ACC112 (cell line): ENCODE results near the gene PCDHGB3.
A peak's percentile ranks its signal among the peaks of the same experiment; 100 is the strongest.
"Not testable (repeated sequence)": the region's sequence is repeated elsewhere in the genome, so short reads cannot be mapped to it uniquely, and the experiment has no call there.

Experiments used
- H2AFZ ChIP-seq: fragments of 200-600 bp; sonication (generic); one replicate; pipeline ENCODE4 v1.6.0; 2017; ENCODE audit warnings: antibody characterized with exemption, low read length; ENCODE audit not compliant: unreplicated experiment
- H3K27ac ChIP-seq: fragments of 200-600 bp; sonication (generic); 2 replicates; pipeline ENCODE4 v1.5.1; 2014; ENCODE audit warnings: low read depth, mild to moderate bottlenecking, antibody characterized with exemption, low read length, moderate library complexity
- H3K27me3 ChIP-seq: fragments of 200-600 bp; sonication (generic); 2 replicates; pipeline ENCODE4 v1.6.1; 2014; ENCODE audit warnings: mild to moderate bottlenecking, antibody characterized with exemption, low read length, moderate library complexity, mixed read lengths; ENCODE audit not compliant: insufficient read depth
- H3K36me3 ChIP-seq: fragments of 200-600 bp; sonication (generic); 2 replicates; pipeline ENCODE4 v1.6.1; 2016; ENCODE audit warnings: mild to moderate bottlenecking, antibody characterized with exemption, low read length, moderate library complexity, mixed read lengths; ENCODE audit not compliant: insufficient read depth
- H3K4me1 ChIP-seq: fragments of 200-600 bp; sonication (generic); one replicate; pipeline ENCODE4 v1.6.1; 2016; ENCODE audit warnings: low read length, mixed read lengths; ENCODE audit not compliant: insufficient read depth, unreplicated experiment, control insufficient read depth
- H3K4me3 ChIP-seq: fragments of 200-600 bp; sonication (generic); 2 replicates; pipeline ENCODE4 v1.5.1; 2014; ENCODE audit warnings: mild to moderate bottlenecking, low read depth, low read length
- H3K79me2 ChIP-seq: fragments of 200-600 bp; sonication (generic); one replicate; pipeline ENCODE4 v1.6.0; 2016; ENCODE audit warnings: low read length; ENCODE audit not compliant: control insufficient read depth, unreplicated experiment, insufficient read depth

Gene PCDHGB3

DNA sequence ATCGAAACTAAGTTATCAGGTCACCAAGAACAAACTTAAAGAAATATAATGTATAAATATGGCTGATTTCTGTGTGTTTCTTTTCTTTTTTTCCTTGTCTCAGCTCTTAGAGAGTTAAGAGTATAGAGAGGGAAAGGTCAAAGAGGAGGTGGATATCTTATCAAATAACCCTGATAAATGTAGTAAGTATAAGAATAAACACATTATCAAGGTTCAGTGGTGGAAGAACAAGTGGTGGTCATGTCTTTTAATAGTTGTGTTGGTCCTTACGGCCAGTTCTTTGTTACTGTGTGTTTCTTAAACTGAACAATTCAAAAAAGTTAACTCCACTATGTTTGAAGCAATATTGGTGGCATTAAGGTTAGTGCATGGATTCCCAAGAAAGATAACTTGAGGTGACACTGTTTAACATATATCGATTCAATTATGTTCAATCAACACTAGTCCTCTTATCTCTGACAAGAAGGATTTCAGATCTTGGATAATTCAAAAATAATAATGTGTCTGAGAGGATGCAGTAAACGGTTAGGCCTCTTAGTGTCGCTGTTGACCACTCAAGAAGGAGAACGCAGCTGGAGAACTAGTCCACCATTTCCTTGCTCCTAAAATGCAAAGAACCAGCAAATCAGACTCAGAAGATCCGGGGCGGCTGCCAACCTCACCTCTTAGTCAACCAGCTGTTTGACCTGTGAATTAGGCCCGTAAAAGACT is 26.6 kb upstream of the PCDHGB3 start, which contains the start of gene PCDHGA3:
PCDHGA3 (plus strand) TSS at position 588 of the 711 bp plus-strand sequence. CDS start 205 bp downstream, outside the sequence.
- peak within 1 kb of the TSS; percentile 41; the same call in 1 of the 2 replicates for H3K4me3 ChIP-seq
- no peaks in the 10 kb centered on the region for H3K79me2 ChIP-seq
- peaks cover 64% of the 10 kb centered on the region for H3K27me3 ChIP-seq
- H3K27ac ChIP-seq: no peak within 1 kb of the TSS
- H2AFZ ChIP-seq: no peak within 1 kb of the TSS
- H3K4me1 ChIP-seq: no peaks in the 10 kb centered on the region
- H3K36me3 ChIP-seq: no peaks in the 10 kb centered on the region

GRCh38 chr5:141343953-141344463 is 26.0 kb upstream of the PCDHGB3 start:
- Histone ChIP-seq H3K4me1 (no peaks in the 10 kb centered on the region), H3K27ac (no peak overlapping the region), H2AFZ (no peak overlapping the region), H3K27me3 (peaks cover 66% of the 10 kb centered on the region), H3K36me3 (no peaks in the 10 kb centered on the region), H3K79me2 (no peaks in the 10 kb centered on the region), H3K4me3 (peak overlapping the region; percentile 41; the same call in 1 of the 2 replicates)

DNA sequence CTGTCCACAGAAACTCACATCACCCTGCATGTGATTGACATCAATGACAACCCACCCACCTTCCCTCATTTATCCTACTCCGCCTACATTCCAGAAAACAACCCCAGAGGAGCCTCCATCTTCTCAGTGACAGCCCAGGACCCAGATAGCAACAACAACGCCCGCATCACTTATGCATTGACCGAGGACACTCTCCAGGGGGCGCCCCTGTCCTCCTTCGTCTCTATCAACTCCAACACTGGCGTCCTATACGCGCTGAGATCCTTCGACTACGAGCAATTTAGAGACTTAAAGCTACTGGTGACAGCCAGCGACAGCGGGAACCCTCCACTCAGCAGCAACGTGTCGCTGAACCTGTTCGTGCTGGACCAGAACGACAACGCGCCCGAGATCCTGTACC is 24.7 kb upstream of the PCDHGB3 start:
- peaks cover 60% of the 10 kb centered on the region for H3K27me3 ChIP-seq
- no peaks in the 10 kb centered on the region for H3K79me2 ChIP-seq
- H3K27ac ChIP-seq: no peak overlapping the region
- no peak overlapping the region for H3K4me3 ChIP-seq
- H2AFZ ChIP-seq: no peak overlapping the region
- H3K36me3 ChIP-seq: no peaks in the 10 kb centered on the region
- no peaks in the 10 kb centered on the region for H3K4me1 ChIP-seq

DNA sequence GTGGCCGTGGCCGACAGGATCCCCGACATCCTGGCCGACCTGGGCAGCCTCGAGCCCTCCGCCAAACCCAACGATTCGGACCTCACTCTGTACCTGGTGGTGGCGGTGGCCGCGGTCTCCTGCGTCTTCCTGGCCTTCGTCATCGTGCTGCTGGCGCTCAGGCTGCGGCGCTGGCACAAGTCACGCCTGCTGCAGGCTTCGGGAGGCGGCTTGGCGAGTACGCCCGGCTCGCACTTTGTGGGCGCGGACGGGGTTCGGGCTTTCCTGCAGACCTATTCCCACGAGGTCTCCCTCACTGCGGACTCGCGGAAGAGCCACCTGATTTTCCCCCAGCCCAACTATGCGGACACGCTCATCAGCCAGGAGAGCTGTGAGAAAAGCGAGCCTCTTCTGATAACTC is 24.0 kb upstream of the PCDHGB3 start:
- not testable (repeated sequence) for H3K4me1 ChIP-seq, H3K27ac ChIP-seq, H3K79me2 ChIP-seq, H3K36me3 ChIP-seq, H2AFZ ChIP-seq, H3K4me3 ChIP-seq
- H3K27me3 ChIP-seq: peaks cover 63% of the 10 kb centered on the region

DNA sequence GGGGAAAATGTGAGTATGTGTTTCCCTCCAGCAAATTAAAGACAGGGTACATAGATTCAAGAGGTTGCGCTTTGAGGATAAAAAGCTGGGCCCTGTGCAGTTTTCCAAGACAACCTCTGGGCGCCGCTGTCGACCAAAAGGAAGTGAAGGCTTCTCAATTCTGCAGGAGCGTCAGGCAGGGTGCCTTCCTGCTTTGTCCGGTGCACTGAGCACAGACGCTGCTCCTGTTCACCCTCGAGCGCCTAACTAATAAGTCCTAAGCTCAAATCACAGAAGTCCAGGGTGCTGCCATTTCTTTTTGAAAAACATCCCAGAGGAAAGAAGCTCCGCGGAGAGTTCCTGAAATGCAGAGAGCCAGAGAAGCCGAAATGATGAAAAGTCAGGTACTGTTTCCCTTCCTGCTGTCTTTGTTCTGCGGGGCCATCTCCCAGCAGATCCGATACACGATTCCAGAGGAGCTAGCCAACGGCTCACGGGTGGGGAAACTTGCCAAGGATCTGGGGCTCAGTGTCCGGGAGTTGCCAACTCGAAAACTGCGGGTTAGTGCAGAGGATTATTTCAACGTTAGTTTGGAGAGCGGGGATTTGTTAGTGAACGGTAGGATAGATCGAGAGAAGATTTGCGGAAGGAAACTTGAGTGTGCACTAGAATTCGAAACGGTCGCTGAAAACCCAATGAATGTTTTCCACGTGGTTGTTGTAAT is 20.0 kb upstream of the PCDHGB3 start, which contains the start of gene PCDHGB1:
PCDHGB1 (plus strand) TSS at position 183 of the 703 bp plus-strand sequence; CDS start at position 345, 162 bp downstream.
- Histone ChIP-seq H3K79me2 (no peaks in the 10 kb centered on the region), H2AFZ (peak within 1 kb of the TSS; percentile 69), H3K36me3 (no peaks in the 10 kb centered on the region), H3K27ac (no peak within 1 kb of the TSS), H3K4me1 (no peaks in the 10 kb centered on the region), H3K4me3 (peak within 1 kb of the TSS; percentile 75), H3K27me3 (peaks cover 78% of the 10 kb centered on the region)

GRCh38 chr5:141351591-141351990 is 18.5 kb upstream of the PCDHGB3 start:
- Histone ChIP-seq H3K36me3 (no peaks in the 10 kb centered on the region), H3K4me1 (no peaks in the 10 kb centered on the region), H2AFZ (no peak overlapping the region), H3K4me3 (no peak overlapping the region), H3K27me3 (peaks cover 85% of the 10 kb centered on the region), H3K79me2 (no peaks in the 10 kb centered on the region), H3K27ac (no peak overlapping the region)

- peaks cover 89% of the 10 kb centered on the region for H3K27me3 ChIP-seq
- H3K4me3 ChIP-seq: peak within 1 kb of the TSS; percentile 79
- peak within 1 kb of the TSS; percentile 90 for H2AFZ ChIP-seq
- H3K27ac ChIP-seq: no peak within 1 kb of the TSS
- no peaks in the 10 kb centered on the region for H3K4me1 ChIP-seq
- no peaks in the 10 kb centered on the region for H3K79me2 ChIP-seq
- no peaks in the 10 kb centered on the region for H3K36me3 ChIP-seq
Measured at GRCh38 chr5:141354900-141355469, 15.1 kb upstream of the PCDHGB3 start, which contains the start of gene PCDHGA4. TSS of gene PCDHGA4 (plus strand) at chr5:141355021. CDS start at chr5:141355108, 87 bp downstream.

DNA sequence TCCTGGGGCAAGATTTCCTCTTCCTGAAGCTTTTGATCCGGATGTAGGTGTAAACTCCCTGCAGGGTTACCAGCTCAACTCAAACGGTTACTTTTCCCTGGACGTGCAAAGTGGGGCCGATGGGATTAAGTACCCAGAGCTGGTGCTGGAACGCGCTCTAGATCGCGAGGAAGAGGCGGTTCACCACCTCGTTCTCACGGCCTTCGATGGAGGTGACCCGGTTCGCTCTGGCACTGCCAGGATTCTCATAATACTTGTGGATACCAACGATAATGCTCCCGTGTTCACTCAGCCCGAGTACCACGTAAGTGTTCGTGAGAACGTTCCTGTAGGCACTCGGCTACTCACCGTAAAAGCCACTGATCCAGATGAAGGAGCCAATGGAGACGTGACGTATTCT is 14.4 kb upstream of the PCDHGB3 start:
- H3K4me3 ChIP-seq: peak overlapping the region; percentile 79
- peak overlapping the region; percentile 90 for H2AFZ ChIP-seq
- peaks cover 89% of the 10 kb centered on the region for H3K27me3 ChIP-seq
- H3K36me3 ChIP-seq: no peaks in the 10 kb centered on the region
- no peak overlapping the region for H3K27ac ChIP-seq
- no peaks in the 10 kb centered on the region for H3K4me1 ChIP-seq
- H3K79me2 ChIP-seq: no peaks in the 10 kb centered on the region

GRCh38 chr5:141356133-141356532 is 13.9 kb upstream of the PCDHGB3 start:
- no peaks in the 10 kb centered on the region for H3K36me3 ChIP-seq
- H3K27me3 ChIP-seq: peaks cover 89% of the 10 kb centered on the region
- no peaks in the 10 kb centered on the region for H3K4me1 ChIP-seq
- H3K79me2 ChIP-seq: no peaks in the 10 kb centered on the region
- H2AFZ ChIP-seq: no peak overlapping the region
- no peak overlapping the region for H3K27ac ChIP-seq
- H3K4me3 ChIP-seq: peak overlapping the region; percentile 79; the same call in 1 of the 2 replicates

- H3K27me3 ChIP-seq: peaks cover 87% of the 10 kb centered on the region
- H3K27ac ChIP-seq: no peak overlapping the region
- no peaks in the 10 kb centered on the region for H3K79me2 ChIP-seq
- no peaks in the 10 kb centered on the region for H3K4me1 ChIP-seq
- H3K36me3 ChIP-seq: no peaks in the 10 kb centered on the region
- H2AFZ ChIP-seq: no peak overlapping the region
- no peak overlapping the region for H3K4me3 ChIP-seq
Measured at GRCh38 chr5:141356950-141357349, 13.1 kb upstream of the PCDHGB3 start.
